Measurements from ENCODE around the gene APRT. TPM values are rescaled to one million over a fixed set of nuclear protein-coding genes. Genes with fewer than 3 reads are reported as not detected.

Gene APRT
- total RNA-seq, 1 experiment from 2014 or later: 311 TPM

DNA sequence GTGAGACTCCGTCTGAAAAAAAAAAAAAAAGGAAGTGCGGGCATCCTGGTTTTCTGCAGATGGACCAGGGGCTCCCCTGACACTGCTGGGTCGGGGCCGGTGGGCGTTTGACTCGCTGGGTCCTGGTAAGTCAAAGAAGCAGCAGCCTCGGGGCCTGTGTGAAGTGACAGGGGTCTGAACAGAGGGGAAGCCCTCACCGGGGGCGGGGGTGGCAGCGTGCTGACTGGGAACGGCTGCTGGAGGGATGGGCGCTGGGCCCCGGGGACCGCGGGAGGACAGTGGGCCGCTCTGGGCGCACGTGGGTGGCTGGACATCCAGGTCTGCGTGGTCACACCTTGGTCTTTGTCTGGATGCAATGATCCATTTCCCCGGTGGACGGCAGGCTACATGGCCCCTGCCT, 36.8 kb upstream of the APRT start:
- no peaks in the 10 kb centered on the region for H3K4me1 ChIP-seq (ENCODE audit: control insufficient read depth in 1 of 2, insufficient read depth in 2 of 2, low read length in 2 of 2)
- H3K9me3 ChIP-seq (ENCODE audit: control insufficient read depth in 1 of 2, insufficient read depth in 1 of 2, low read depth in 1 of 2, low read length in 2 of 2): no peaks in the 10 kb centered on the region
- H4K20me1 ChIP-seq (ENCODE audit: insufficient read depth): no peaks in the 10 kb centered on the region
- no peak overlapping the region for H3K4me3 ChIP-seq (replicated peaks in 1 of 2; ENCODE audit: low read depth in 1 of 2, low read length in 2 of 2)
- no peaks in the 10 kb centered on the region for H3K36me3 ChIP-seq (ENCODE audit: control insufficient read depth in 1 of 2, insufficient read depth in 2 of 2, low read length in 2 of 2)
- no peak for ATAC-seq
- no peak for TF ChIP-seq SIN3A (IDR thresholded peaks at IDR 0.05; ENCODE audit: low read depth)
- TF ChIP-seq ATF3 (IDR thresholded peaks at IDR 0.05): no peak
- no peaks in the 10 kb centered on the region for H3K79me2 ChIP-seq (ENCODE audit: insufficient read depth, low read length)
- CTCF ChIA-PET: no interaction called here
- no peak overlapping the region for H3K27ac ChIP-seq (ENCODE audit: low read depth, low read length)
- H3K4me2 ChIP-seq (ENCODE audit: low read length): no peak overlapping the region
- no peaks in the 10 kb centered on the region for H3K9me2 ChIP-seq (ENCODE audit: insufficient read depth)
- no TSS peak for BruUV-seq (replicated peaks)
- H3K9ac ChIP-seq (ENCODE audit: low read length): no peak overlapping the region
- RAD21 ChIA-PET (ENCODE audit: low non-redundant PET in 1 of 2, low total read pairs in 2 of 2, uncharacterized antibody in 2 of 2, unreplicated experiment in 2 of 2): no interaction called here
- POLR2A ChIA-PET: interaction anchor here (1.1 to 1.7 kb wide), 3 partner anchors 9 to 711 kb away, joined by 3 to 5 read pairs (median 4); partner anchors contain the start of genes APRT, GALNS and TRAPPC2L
- no peaks in the 10 kb centered on the region for H3K27me3 ChIP-seq (ENCODE audit: insufficient read depth, low read length)
- intact Hi-C loops (cut with micrococcal nuclease): no loop called here
- no peak for DNase-seq (ENCODE audit: low read depth, low spot score)
- no peak overlapping the region for H2AFZ ChIP-seq (ENCODE audit: low read depth, low read length, poor library complexity, severe bottlenecking)

DNA sequence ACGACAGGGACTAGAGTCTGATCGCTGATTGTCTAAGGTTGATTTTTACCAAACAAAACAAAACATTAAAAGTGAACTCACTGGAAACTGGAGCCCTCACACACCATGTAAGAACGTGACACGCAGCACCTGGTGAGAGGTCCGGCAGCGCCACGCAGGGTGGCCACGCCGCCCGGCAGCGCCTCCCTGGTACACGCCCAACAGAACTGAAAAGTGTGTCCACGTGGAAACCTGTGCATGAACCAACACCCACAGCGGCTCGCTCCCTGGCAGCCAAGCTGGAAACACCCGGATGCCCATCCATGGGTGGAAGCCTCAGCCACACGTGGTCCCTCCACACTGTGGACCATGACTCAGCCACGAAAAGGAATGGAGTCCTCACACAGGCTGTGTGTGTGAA, 35.9 kb upstream of the APRT start:
- ChIA-PET POLR2A (no interaction called here), RAD21 (ENCODE audit: low non-redundant PET in 1 of 2, low total read pairs in 2 of 2, uncharacterized antibody in 2 of 2, unreplicated experiment in 2 of 2) (no interaction called here), CTCF (no interaction called here)
- no peaks in the 10 kb centered on the region for H3K9me2 ChIP-seq (ENCODE audit: insufficient read depth)
- H3K4me1 ChIP-seq (ENCODE audit: control insufficient read depth in 1 of 2, insufficient read depth in 2 of 2, low read length in 2 of 2): no peaks in the 10 kb centered on the region
- H3K27ac ChIP-seq (ENCODE audit: low read depth, low read length): no peak overlapping the region
- no peaks in the 10 kb centered on the region for H3K36me3 ChIP-seq (ENCODE audit: control insufficient read depth in 1 of 2, insufficient read depth in 2 of 2, low read length in 2 of 2)
- H2AFZ ChIP-seq (ENCODE audit: low read depth, low read length, poor library complexity, severe bottlenecking): no peak overlapping the region
- no peak overlapping the region for H3K4me3 ChIP-seq (replicated peaks in 1 of 2; ENCODE audit: low read depth in 1 of 2, low read length in 2 of 2)
- no peak overlapping the region for H3K9ac ChIP-seq (ENCODE audit: low read length)
- H3K4me2 ChIP-seq (ENCODE audit: low read length): no peak overlapping the region
- H3K79me2 ChIP-seq (ENCODE audit: insufficient read depth, low read length): no peaks in the 10 kb centered on the region
- intact Hi-C loops (cut with micrococcal nuclease): no loop called here
- DNase-seq (ENCODE audit: low read depth, low spot score) (no peak), ATAC-seq (no peak)
- H3K27me3 ChIP-seq (ENCODE audit: insufficient read depth, low read length): no peaks in the 10 kb centered on the region
- BruUV-seq (replicated peaks): no TSS peak
- no peaks in the 10 kb centered on the region for H3K9me3 ChIP-seq (ENCODE audit: control insufficient read depth in 1 of 2, insufficient read depth in 1 of 2, low read depth in 1 of 2, low read length in 2 of 2)
- TF ChIP-seq ZFX (IDR thresholded peaks at IDR 0.05) (no peak), YY1 (IDR thresholded peaks at IDR 0.05; ENCODE audit: extremely low read depth, insufficient replicate concordance, low read depth, low read length) (no peak), REST (IDR thresholded peaks at IDR 0.05; ENCODE audit: low read depth) (no peak), FOSL1 (IDR thresholded peaks at IDR 0.05; ENCODE audit: low read depth) (no peak), MAX (IDR thresholded peaks at IDR 0.05) (no peak), ATF3 (IDR thresholded peaks at IDR 0.05) (no peak), ZBTB33 (IDR thresholded peaks at IDR 0.05; ENCODE audit: extremely low read depth, insufficient replicate concordance, low read length) (no peak), EZH2 (IDR thresholded peaks at IDR 0.05) (no peak)
- TF ChIP-seq, protein P1, sequence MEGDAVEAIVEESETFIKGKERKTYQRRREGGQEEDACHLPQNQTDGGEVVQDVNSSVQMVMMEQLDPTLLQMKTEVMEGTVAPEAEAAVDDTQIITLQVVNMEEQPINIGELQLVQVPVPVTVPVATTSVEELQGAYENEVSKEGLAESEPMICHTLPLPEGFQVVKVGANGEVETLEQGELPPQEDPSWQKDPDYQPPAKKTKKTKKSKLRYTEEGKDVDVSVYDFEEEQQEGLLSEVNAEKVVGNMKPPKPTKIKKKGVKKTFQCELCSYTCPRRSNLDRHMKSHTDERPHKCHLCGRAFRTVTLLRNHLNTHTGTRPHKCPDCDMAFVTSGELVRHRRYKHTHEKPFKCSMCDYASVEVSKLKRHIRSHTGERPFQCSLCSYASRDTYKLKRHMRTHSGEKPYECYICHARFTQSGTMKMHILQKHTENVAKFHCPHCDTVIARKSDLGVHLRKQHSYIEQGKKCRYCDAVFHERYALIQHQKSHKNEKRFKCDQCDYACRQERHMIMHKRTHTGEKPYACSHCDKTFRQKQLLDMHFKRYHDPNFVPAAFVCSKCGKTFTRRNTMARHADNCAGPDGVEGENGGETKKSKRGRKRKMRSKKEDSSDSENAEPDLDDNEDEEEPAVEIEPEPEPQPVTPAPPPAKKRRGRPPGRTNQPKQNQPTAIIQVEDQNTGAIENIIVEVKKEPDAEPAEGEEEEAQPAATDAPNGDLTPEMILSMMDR (IDR thresholded peaks at IDR 0.05 in 2 of 3, conservative IDR thresholded peaks at IDR 0.05 in 1 of 3; ENCODE audit: borderline replicate concordance in 1 of 3, insufficient read depth in 1 of 3, low read depth in 2 of 3, low read length in 2 of 3): no peak
- no peaks in the 10 kb centered on the region for H4K20me1 ChIP-seq (ENCODE audit: insufficient read depth)
